ENCODE data around the gene LGALS9. TPM values are rescaled to one million over a fixed set of nuclear protein-coding genes. Genes with fewer than 3 reads are reported as not detected.

LGALS9 gene
- total and polyA plus RNA-seq, 2 experiments from 2014 or later = 0.48 to 0.73 TPM

DNA sequence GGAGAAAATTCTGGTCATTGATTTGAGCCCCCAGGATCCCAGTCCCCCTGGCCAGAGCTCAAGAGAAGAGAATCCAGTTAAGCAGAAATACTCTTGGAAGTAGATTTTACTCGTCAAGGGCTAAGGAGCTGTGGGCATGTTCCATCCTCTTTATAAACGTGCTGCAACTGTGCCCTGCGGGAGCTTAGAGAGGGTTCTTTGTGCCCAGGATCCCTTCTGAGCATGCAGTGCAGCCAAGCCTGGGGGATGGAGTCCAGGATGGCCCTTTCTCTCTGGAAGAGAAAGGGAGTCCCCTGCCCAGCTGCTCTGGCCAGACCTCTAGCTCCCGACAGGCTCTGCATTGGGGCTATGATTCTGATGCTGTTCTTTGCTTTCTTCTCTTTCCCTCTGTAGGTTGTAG, 9.5 kb upstream of the LGALS9 start:
- peaks cover 36% of the 10 kb centered on the region for H3K36me3 Mint-ChIP-seq (ENCODE audit: low read depth)

More for the DNA sequence above, 9.5 kb upstream of the LGALS9 start:
- Histone ChIP-seq H3K27ac (ENCODE audit: low read depth) (no peak overlapping the region), H4K20me1 (replicated peaks; ENCODE audit: insufficient read depth) (no peaks in the 10 kb centered on the region), H3K27me3 (ENCODE audit: insufficient read depth) (no peaks in the 10 kb centered on the region), H3K36me3 (ENCODE audit: insufficient read depth) (peaks cover 7% of the 10 kb centered on the region; the same call in 1 of the 2 replicates), H2AFZ (no peak overlapping the region), H3K4me1 (ENCODE audit: insufficient read depth) (no peaks in the 10 kb centered on the region), H3K9me2 (ENCODE audit: insufficient read depth) (no peaks in the 10 kb centered on the region), H3F3A (replicated peaks; ENCODE audit: low read depth) (no peaks in the 10 kb centered on the region), H3K79me2 (replicated peaks; ENCODE audit: insufficient read depth) (no peaks in the 10 kb centered on the region), H3K4me2 (no peak overlapping the region), H3K4me3 (no peak overlapping the region)
- Mint-ChIP-seq H3K27ac (no peak overlapping the region), H3K4me3 (no peak overlapping the region), H3K27me3 (ENCODE audit: insufficient read depth, low read depth, poor library complexity) (peaks cover 3% of the 10 kb centered on the region), H3K4me1 (no peaks in the 10 kb centered on the region), H3K9me3 (0 out of 3 replicates have a peak, but pooled peaks cover 2% of the 10 kb centered on the region)
- no peak for DNase-seq (ENCODE audit: low spot score)
- no peak for ATAC-seq
- TF ChIP-seq POLR2AphosphoS5 (IDR thresholded peaks at IDR 0.05; ENCODE audit: low read depth) (no peak), EZH2 (IDR thresholded peaks at IDR 0.05; ENCODE audit: low read depth, unreplicated experiment) (no peak), ZNF331 (CRISPR knock-in tag; IDR thresholded peaks at IDR 0.05; ENCODE audit: low read depth) (no peak), CREB1 (CRISPR knock-in tag; IDR thresholded peaks at IDR 0.05; ENCODE audit: low read depth) (no peak), STAT1 (IDR thresholded peaks at IDR 0.05; ENCODE audit: unreplicated experiment) (no peak), NANOG (IDR thresholded peaks at IDR 0.05; ENCODE audit: borderline replicate concordance) (no peak), JUNB (IDR thresholded peaks at IDR 0.05; ENCODE audit: unreplicated experiment) (no peak), ZNF114 (CRISPR knock-in tag; IDR thresholded peaks at IDR 0.05) (no peak), EZH2phosphoT487 (IDR thresholded peaks at IDR 0.05; ENCODE audit: unreplicated experiment) (no peak)
- TF ChIP-seq, protein P1, sequence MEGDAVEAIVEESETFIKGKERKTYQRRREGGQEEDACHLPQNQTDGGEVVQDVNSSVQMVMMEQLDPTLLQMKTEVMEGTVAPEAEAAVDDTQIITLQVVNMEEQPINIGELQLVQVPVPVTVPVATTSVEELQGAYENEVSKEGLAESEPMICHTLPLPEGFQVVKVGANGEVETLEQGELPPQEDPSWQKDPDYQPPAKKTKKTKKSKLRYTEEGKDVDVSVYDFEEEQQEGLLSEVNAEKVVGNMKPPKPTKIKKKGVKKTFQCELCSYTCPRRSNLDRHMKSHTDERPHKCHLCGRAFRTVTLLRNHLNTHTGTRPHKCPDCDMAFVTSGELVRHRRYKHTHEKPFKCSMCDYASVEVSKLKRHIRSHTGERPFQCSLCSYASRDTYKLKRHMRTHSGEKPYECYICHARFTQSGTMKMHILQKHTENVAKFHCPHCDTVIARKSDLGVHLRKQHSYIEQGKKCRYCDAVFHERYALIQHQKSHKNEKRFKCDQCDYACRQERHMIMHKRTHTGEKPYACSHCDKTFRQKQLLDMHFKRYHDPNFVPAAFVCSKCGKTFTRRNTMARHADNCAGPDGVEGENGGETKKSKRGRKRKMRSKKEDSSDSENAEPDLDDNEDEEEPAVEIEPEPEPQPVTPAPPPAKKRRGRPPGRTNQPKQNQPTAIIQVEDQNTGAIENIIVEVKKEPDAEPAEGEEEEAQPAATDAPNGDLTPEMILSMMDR (conservative IDR thresholded peaks at IDR 0.05; ENCODE audit: low read depth in 2 of 2) = no peak
- TF ChIP-seq, protein P2, sequence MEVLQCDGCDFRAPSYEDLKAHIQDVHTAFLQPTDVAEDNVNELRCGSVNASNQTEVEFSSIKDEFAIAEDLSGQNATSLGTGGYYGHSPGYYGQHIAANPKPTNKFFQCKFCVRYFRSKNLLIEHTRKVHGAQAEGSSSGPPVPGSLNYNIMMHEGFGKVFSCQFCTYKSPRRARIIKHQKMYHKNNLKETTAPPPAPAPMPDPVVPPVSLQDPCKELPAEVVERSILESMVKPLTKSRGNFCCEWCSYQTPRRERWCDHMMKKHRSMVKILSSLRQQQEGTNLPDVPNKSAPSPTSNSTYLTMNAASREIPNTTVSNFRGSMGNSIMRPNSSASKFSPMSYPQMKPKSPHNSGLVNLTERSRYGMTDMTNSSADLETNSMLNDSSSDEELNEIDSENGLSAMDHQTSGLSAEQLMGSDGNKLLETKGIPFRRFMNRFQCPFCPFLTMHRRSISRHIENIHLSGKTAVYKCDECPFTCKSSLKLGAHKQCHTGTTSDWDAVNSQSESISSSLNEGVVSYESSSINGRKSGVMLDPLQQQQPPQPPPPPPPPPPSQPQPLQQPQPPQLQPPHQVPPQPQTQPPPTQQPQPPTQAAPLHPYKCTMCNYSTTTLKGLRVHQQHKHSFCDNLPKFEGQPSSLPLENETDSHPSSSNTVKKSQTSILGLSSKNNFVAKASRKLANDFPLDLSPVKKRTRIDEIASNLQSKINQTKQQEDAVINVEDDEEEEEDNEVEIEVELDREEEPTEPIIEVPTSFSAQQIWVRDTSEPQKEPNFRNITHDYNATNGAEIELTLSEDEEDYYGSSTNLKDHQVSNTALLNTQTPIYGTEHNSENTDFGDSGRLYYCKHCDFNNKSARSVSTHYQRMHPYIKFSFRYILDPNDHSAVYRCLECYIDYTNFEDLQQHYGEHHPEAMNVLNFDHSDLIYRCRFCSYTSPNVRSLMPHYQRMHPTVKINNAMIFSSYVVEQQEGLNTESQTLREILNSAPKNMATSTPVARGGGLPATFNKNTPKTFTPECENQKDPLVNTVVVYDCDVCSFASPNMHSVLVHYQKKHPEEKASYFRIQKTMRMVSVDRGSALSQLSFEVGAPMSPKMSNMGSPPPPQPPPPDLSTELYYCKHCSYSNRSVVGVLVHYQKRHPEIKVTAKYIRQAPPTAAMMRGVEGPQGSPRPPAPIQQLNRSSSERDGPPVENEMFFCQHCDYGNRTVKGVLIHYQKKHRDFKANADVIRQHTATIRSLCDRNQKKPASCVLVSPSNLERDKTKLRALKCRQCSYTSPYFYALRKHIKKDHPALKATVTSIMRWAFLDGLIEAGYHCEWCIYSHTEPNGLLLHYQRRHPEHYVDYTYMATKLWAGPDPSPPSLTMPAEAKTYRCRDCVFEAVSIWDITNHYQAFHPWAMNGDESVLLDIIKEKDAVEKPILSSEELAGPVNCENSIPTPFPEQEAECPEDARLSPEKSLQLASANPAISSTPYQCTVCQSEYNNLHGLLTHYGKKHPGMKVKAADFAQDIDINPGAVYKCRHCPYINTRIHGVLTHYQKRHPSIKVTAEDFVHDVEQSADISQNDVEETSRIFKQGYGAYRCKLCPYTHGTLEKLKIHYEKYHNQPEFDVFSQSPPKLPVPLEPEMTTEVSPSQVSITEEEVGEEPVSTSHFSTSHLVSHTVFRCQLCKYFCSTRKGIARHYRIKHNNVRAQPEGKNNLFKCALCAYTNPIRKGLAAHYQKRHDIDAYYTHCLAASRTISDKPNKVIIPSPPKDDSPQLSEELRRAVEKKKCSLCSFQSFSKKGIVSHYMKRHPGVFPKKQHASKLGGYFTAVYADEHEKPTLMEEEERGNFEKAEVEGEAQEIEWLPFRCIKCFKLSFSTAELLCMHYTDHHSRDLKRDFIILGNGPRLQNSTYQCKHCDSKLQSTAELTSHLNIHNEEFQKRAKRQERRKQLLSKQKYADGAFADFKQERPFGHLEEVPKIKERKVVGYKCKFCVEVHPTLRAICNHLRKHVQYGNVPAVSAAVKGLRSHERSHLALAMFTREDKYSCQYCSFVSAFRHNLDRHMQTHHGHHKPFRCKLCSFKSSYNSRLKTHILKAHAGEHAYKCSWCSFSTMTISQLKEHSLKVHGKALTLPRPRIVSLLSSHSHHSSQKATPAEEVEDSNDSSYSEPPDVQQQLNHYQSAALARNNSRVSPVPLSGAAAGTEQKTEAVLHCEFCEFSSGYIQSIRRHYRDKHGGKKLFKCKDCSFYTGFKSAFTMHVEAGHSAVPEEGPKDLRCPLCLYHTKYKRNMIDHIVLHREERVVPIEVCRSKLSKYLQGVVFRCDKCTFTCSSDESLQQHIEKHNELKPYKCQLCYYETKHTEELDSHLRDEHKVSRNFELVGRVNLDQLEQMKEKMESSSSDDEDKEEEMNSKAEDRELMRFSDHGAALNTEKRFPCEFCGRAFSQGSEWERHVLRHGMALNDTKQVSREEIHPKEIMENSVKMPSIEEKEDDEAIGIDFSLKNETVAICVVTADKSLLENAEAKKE (CRISPR knock-in tag; IDR thresholded peaks at IDR 0.05) = no peak
- TF ChIP-seq, protein P3, sequence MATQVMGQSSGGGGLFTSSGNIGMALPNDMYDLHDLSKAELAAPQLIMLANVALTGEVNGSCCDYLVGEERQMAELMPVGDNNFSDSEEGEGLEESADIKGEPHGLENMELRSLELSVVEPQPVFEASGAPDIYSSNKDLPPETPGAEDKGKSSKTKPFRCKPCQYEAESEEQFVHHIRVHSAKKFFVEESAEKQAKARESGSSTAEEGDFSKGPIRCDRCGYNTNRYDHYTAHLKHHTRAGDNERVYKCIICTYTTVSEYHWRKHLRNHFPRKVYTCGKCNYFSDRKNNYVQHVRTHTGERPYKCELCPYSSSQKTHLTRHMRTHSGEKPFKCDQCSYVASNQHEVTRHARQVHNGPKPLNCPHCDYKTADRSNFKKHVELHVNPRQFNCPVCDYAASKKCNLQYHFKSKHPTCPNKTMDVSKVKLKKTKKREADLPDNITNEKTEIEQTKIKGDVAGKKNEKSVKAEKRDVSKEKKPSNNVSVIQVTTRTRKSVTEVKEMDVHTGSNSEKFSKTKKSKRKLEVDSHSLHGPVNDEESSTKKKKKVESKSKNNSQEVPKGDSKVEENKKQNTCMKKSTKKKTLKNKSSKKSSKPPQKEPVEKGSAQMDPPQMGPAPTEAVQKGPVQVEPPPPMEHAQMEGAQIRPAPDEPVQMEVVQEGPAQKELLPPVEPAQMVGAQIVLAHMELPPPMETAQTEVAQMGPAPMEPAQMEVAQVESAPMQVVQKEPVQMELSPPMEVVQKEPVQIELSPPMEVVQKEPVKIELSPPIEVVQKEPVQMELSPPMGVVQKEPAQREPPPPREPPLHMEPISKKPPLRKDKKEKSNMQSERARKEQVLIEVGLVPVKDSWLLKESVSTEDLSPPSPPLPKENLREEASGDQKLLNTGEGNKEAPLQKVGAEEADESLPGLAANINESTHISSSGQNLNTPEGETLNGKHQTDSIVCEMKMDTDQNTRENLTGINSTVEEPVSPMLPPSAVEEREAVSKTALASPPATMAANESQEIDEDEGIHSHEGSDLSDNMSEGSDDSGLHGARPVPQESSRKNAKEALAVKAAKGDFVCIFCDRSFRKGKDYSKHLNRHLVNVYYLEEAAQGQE (IDR thresholded peaks at IDR 0.05; ENCODE audit: unreplicated experiment) = no peak
- TF ChIP-seq, protein P4, sequence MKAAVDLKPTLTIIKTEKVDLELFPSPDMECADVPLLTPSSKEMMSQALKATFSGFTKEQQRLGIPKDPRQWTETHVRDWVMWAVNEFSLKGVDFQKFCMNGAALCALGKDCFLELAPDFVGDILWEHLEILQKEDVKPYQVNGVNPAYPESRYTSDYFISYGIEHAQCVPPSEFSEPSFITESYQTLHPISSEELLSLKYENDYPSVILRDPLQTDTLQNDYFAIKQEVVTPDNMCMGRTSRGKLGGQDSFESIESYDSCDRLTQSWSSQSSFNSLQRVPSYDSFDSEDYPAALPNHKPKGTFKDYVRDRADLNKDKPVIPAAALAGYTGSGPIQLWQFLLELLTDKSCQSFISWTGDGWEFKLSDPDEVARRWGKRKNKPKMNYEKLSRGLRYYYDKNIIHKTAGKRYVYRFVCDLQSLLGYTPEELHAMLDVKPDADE (IDR thresholded peaks at IDR 0.05) = no peak
